A673 (cell line): ENCODE measurements around the gene CERS6. TPM values are rescaled to one million over a fixed set of nuclear protein-coding genes. Genes with fewer than 3 reads are reported as not detected.
"Not testable (repeated sequence)": the region's sequence is repeated elsewhere in the genome, so short reads cannot be mapped to it uniquely, and the experiment has no call there.

ENCODE experiments used
- BruUV-seq: library from RNA; stranded (reverse); fragments of 400-500 nt; replicated peaks from 2 replicates; lab custom pipeline; 2021; lab: Mats Ljungman, UMichigan
- CTCF ChIA-PET: fragments of 300-600 bp; sonication (Branson Sonifier 250); formaldehyde crosslinking; loops from one replicate; lab custom pipeline; 2022; ENCODE audit warnings: antibody characterized with exemption; lab: Charles Lee
- POLR2A ChIA-PET: fragments of 300-600 bp; sonication (Branson Sonifier 250); formaldehyde crosslinking; loops from one replicate; lab custom pipeline; 2022; ENCODE audit warnings: antibody characterized with exemption; ENCODE audit not compliant: low non-redundant PET; lab: Charles Lee
- DNase-seq: peaks from one replicate; pipeline ENCODE4 v3.0.0-alpha.2; 2015; ENCODE audit warnings: low spot score
- H3K27ac ChIP-seq: fragments of 200-600 bp; sonication (generic); 2 replicates; pipeline ENCODE4 v1.5.1; 2016; ENCODE audit warnings: mixed run types, low read depth, mild to moderate bottlenecking, mixed read lengths, antibody characterized with exemption, low read length; ENCODE audit not compliant: poor library complexity, severe bottlenecking
- H3K27me3 ChIP-seq: fragments of 200-600 bp; sonication (generic); replicated peaks from 2 replicates; pipeline ENCODE4 v1.6.1; 2017; ENCODE audit warnings: mixed run types, low read depth, mild to moderate bottlenecking, mixed read lengths, antibody characterized with exemption, low read length; ENCODE audit not compliant: insufficient read depth, poor library complexity
- H3K36me3 ChIP-seq: fragments of 200-600 bp; sonication (generic); 2 replicates; pipeline ENCODE4 v1.6.1; 2016; ENCODE audit warnings: mixed run types, mild to moderate bottlenecking, mixed read lengths, antibody characterized with exemption, low read length; ENCODE audit not compliant: insufficient read depth, poor library complexity, severe bottlenecking
- H3K4me1 ChIP-seq: fragments of 200-600 bp; sonication (generic); 2 replicates; pipeline ENCODE4 v1.6.1; 2017; ENCODE audit warnings: mixed run types, mild to moderate bottlenecking, mixed read lengths, antibody characterized with exemption, low read length; ENCODE audit not compliant: insufficient read depth, poor library complexity, severe bottlenecking
- H3K4me3 ChIP-seq: fragments of 200-600 bp; sonication (generic); 2 replicates; pipeline ENCODE4 v1.5.1; 2016; ENCODE audit warnings: low read depth, mixed run types, mild to moderate bottlenecking, mixed read lengths, low read length; ENCODE audit not compliant: poor library complexity, severe bottlenecking
- H3K9me3 ChIP-seq: fragments of 200-600 bp; sonication (generic); 2 replicates; pipeline ENCODE4 v1.6.1; 2016; ENCODE audit warnings: mixed run types, low read depth, mild to moderate bottlenecking, mixed read lengths, antibody characterized with exemption, low read length; ENCODE audit not compliant: poor library complexity, severe bottlenecking
- CTCF ChIP-seq: fragments of 300-800, 200-600 bp; sonication (generic); conservative IDR thresholded peaks from 2 replicates; pipeline ENCODE4 v1.5.1; 2017; ENCODE audit warnings: low read depth, mild to moderate bottlenecking, antibody characterized with exemption, low read length, moderate library complexity, mixed read lengths
- EZH2 ChIP-seq: fragments of 200-600 bp; sonication (generic); IDR thresholded peaks from 2 replicates; pipeline ENCODE4 v1.6.1; 2017; ENCODE audit warnings: borderline replicate concordance, low read depth, mild to moderate bottlenecking, mixed read lengths, antibody characterized with exemption, low read length; ENCODE audit not compliant: poor library complexity, severe bottlenecking
- intact Hi-C: fragments of 100-400 bp; cut with micrococcal nuclease; formaldehyde crosslinking; loops from one replicate; pipeline ENCODE4 v1.10.0; 2022; ENCODE audit not compliant: unreplicated experiment
- total RNA-seq: library from RNA; stranded (reverse); gene quantifications from 2 replicates; pipeline ENCODE4 v1.2.3, GENCODE V29; 2021

CERS6 gene
- total RNA-seq, 1 experiment from 2014 or later, result 12.4 TPM

GRCh38 chr2:168654705-168655104 is 198.6 kb downstream of the CERS6 start:
- no peak overlapping the region for H3K27ac ChIP-seq
- CTCF ChIA-PET, result no interaction called here
- BruUV-seq, result no TSS peak
- no peaks in the 10 kb centered on the region for H3K4me1 ChIP-seq
- no peaks in the 10 kb centered on the region for H3K36me3 ChIP-seq
- H3K4me3 ChIP-seq, result no peak overlapping the region
- intact Hi-C loops, result no loop called here
- no peak for DNase-seq
- H3K9me3 ChIP-seq, result no peaks in the 10 kb centered on the region
- H3K27me3 ChIP-seq, result no peaks in the 10 kb centered on the region
- TF ChIP-seq EZH2 (no peak), CTCF (no peak)
- POLR2A ChIA-PET, result no interaction called here

DNA sequence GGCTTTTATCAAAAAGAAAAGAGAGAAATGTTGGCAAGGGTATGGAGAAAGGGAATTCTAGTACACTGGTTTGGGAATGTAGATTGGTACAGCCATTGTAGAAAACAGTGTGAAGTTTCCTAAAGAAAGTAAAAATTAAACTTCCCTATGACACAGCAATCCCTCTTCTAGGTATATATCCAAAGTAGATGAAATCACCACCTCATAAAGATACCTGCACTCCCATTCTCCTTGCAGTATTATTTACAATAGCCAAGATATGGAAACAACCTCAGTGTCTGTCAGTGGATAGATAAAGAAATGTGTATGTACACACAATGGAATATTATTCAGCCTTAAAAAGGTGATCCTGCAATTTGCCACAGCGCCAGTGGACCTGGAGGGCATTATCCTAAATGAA is 199.1 kb downstream of the CERS6 start:
- intact Hi-C loops, result no loop called here
- Histone ChIP-seq H3K27ac (no peak overlapping the region), H3K9me3 (no peaks in the 10 kb centered on the region), H3K36me3 (no peaks in the 10 kb centered on the region), H3K27me3 (no peaks in the 10 kb centered on the region), H3K4me3 (no peak overlapping the region), H3K4me1 (no peaks in the 10 kb centered on the region)
- ChIA-PET CTCF (no interaction called here), POLR2A (no interaction called here)
- BruUV-seq, result no TSS peak
- TF ChIP-seq CTCF (no peak), EZH2 (no peak)
- DNase-seq, result no peak

DNA sequence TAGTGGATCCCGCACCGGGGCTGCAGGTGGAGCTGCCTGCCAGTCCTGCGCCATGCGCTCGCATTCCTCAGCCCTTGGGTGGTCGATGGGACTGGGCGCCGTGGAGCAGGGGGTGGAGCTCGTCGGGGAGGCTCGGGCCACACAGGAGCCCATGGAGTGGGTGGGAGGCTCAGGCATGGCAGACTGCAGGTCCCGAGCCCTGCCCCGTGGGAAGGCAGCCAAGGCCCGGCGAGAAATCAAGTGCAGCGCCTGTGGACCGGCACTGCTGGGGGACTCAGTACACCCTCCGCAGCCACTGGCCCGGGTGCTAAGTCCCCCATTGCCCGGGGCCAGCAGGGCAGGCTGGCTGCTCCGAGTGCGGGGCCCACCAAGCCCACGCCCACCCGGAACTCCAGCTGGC is 201.3 kb downstream of the CERS6 start:
- POLR2A ChIA-PET, intact Hi-C loops, H3K27me3 ChIP-seq, DNase-seq, BruUV-seq, H3K36me3 ChIP-seq, H3K27ac ChIP-seq, CTCF ChIA-PET, H3K9me3 ChIP-seq, H3K4me3 ChIP-seq: not testable (repeated sequence)
- H3K4me1 ChIP-seq, result peaks cover 14% of the 10 kb centered on the region

GRCh38 chr2:168658706-168659105 is 202.6 kb downstream of the CERS6 start:
- DNase-seq, result no peak
- BruUV-seq, result no TSS peak
- POLR2A ChIA-PET, result no interaction called here
- Histone ChIP-seq H3K4me1 (peaks cover 14% of the 10 kb centered on the region), H3K27me3 (no peaks in the 10 kb centered on the region), H3K9me3 (no peaks in the 10 kb centered on the region), H3K36me3 (no peaks in the 10 kb centered on the region), H3K4me3 (no peak overlapping the region), H3K27ac (no peak overlapping the region)
- TF ChIP-seq EZH2, result no peak
- TF ChIP-seq CTCF, result no peak
- CTCF ChIA-PET, result no interaction called here
- intact Hi-C loops, result no loop called here
